ENCODE data around the gene TMEM250. TPM values are rescaled to one million over a fixed set of nuclear protein-coding genes. Genes with fewer than 3 reads are reported as not detected.
A peak's percentile ranks its signal among the peaks of the same experiment; 100 is the strongest.
"Not testable (repeated sequence)": the region's sequence is repeated elsewhere in the genome, so short reads cannot be mapped to it uniquely, and the experiment has no call there.

TMEM250 gene
- total RNA-seq, 2 donors from 2014 or later = 40.9 to 67.2 TPM

GRCh38 chr9:136105398-136106135, 13.1 kb downstream of the TMEM250 start:
- H3K4me1 ChIP-seq = peaks cover 34% of the 10 kb centered on the region
- H3K36me3 ChIP-seq = no peaks in the 10 kb centered on the region
- no peak for DNase-seq
- no peaks in the 10 kb centered on the region for H3K9me3 ChIP-seq
- no peak overlapping the region for H3K4me3 ChIP-seq
- H3K27ac ChIP-seq = no peak overlapping the region
- H3K9ac ChIP-seq (ENCODE audit: low read depth in 2 of 2, low read length in 2 of 2) = peak overlapping the region in 1 of 2 donors; percentile 14
- no peaks in the 10 kb centered on the region for H3K27me3 ChIP-seq
- intact Hi-C loops (cut with DNase I) = no loop called here
- no peak for TF ChIP-seq CTCF (IDR thresholded peaks at IDR 0.05)

GRCh38 chr9:136104916-136105315, 13.8 kb downstream of the TMEM250 start:
- H3K27me3 ChIP-seq = no peaks in the 10 kb centered on the region
- no peaks in the 10 kb centered on the region for H3K36me3 ChIP-seq
- DNase-seq = no peak
- no peaks in the 10 kb centered on the region for H3K9me3 ChIP-seq
- no peak overlapping the region for H3K9ac ChIP-seq (ENCODE audit: low read depth in 2 of 2, low read length in 2 of 2)
- TF ChIP-seq CTCF (IDR thresholded peaks at IDR 0.05) = no peak
- peaks cover 28% of the 10 kb centered on the region for H3K4me1 ChIP-seq
- intact Hi-C loops (cut with DNase I) = no loop called here
- no peak overlapping the region for H3K4me3 ChIP-seq
- H3K27ac ChIP-seq = no peak overlapping the region

GRCh38 chr9:136104488-136104800, 14.2 kb downstream of the TMEM250 start:
- H3K9me3 ChIP-seq = no peaks in the 10 kb centered on the region
- TF ChIP-seq CTCF (IDR thresholded peaks at IDR 0.05) = no peak
- DNase-seq = no peak
- H3K36me3 ChIP-seq = no peaks in the 10 kb centered on the region
- H3K4me3 ChIP-seq = no peak overlapping the region
- peaks cover 24% of the 10 kb centered on the region for H3K4me1 ChIP-seq
- intact Hi-C loops (cut with DNase I) = no loop called here
- peak overlapping the region in 1 of 2 donors; percentile 21 for H3K9ac ChIP-seq (ENCODE audit: low read depth in 2 of 2, low read length in 2 of 2)
- H3K27me3 ChIP-seq = no peaks in the 10 kb centered on the region
- H3K27ac ChIP-seq = no peak overlapping the region

- DNase-seq = peak; percentile 54
- no peak overlapping the region for H3K4me3 ChIP-seq
- H3K27me3 ChIP-seq = peaks cover 5% of the 10 kb centered on the region
- no peak overlapping the region for H3K27ac ChIP-seq
- TF ChIP-seq CTCF (IDR thresholded peaks at IDR 0.05) = no peak
- H3K4me1 ChIP-seq = peaks cover 18% of the 10 kb centered on the region
- intact Hi-C loops (cut with DNase I) = no loop called here
- H3K36me3 ChIP-seq = no peaks in the 10 kb centered on the region
- H3K9me3 ChIP-seq = no peaks in the 10 kb centered on the region
- H3K9ac ChIP-seq (ENCODE audit: low read depth in 2 of 2, low read length in 2 of 2) = peak overlapping the region in 1 of 2 donors; percentile 21
Measured at GRCh38 chr9:136103651-136104487, 14.8 kb downstream of the TMEM250 start.

- H3K4me3 ChIP-seq; H3K9ac ChIP-seq (ENCODE audit: low read depth in 2 of 2, low read length in 2 of 2); H3K36me3 ChIP-seq; H3K27me3 ChIP-seq; intact Hi-C loops (cut with DNase I); H3K9me3 ChIP-seq; H3K27ac ChIP-seq; H3K4me1 ChIP-seq; DNase-seq: not testable (repeated sequence)
Measured at GRCh38 chr9:136101615-136102074, 17.0 kb downstream of the TMEM250 start.
